ENCODE data around the gene RIMS1.

DNA sequence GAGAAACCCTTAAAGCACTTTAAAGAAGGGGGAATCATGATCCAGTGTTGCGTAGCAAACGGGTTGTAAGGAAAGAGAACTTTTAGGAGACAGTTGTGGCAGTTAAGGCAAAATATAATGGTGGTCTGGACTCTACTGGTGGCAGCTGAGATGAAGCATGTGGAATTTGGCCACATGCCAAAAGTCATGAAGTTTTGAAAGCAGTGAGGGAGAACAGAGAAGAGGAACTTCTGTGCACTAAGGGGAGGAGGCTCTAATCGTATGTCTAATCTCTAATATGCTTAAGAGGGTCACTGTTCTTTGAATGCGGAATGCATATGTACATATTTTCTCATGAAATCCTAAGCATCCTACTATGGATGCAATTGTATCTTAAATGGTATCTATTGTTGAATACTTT is 91.5 kb downstream of the RIMS1 start:
- TF ChIP-seq, protein P1, sequence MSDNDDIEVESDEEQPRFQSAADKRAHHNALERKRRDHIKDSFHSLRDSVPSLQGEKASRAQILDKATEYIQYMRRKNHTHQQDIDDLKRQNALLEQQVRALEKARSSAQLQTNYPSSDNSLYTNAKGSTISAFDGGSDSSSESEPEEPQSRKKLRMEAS (IDR thresholded peaks at IDR 0.05; ENCODE audit: insufficient read depth, insufficient read length): no peak
- TF ChIP-seq POLR2AphosphoS5 (IDR thresholded peaks at IDR 0.05; ENCODE audit: insufficient read depth, low read depth, low read length): no peak
